ENCODE data around the gene OSTF1. TPM values are rescaled to one million over a fixed set of nuclear protein-coding genes. Genes with fewer than 3 reads are reported as not detected.

Gene OSTF1
- total RNA-seq, 2 donors from 2014 or later = 15.0 to 20.5 TPM

DNA sequence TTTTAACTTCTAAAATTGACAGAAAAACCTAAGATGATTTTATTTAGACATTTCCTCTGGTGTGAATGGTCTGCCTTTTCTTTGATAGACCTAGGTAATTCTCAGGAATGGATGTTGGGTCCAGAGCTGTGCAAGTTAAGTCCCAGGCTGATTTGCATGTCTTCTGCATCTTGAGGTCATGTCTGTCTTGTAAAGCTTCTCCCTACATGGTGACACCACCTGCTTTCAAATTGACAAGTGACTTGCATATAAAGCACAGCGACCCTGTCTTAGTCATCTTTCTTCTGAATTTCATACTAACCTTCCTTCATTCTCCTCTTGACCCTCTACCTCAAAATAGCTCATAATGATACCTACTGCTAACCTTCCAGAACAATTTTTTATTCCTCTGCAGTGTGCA, 29.2 kb downstream of the OSTF1 start:
- no peak for DNase-seq
- Mint-ChIP-seq H3K27me3 (ENCODE audit: insufficient read depth) (no peaks in the 10 kb centered on the region), H3K4me1 (peaks cover 2% of the 10 kb centered on the region), H3K36me3 (ENCODE audit: low read depth) (peaks cover 22% of the 10 kb centered on the region), H3K27ac (no peak overlapping the region), H3K4me3 (no peak overlapping the region), H3K9me3 (no peaks in the 10 kb centered on the region)
- TF ChIP-seq, protein P1, sequence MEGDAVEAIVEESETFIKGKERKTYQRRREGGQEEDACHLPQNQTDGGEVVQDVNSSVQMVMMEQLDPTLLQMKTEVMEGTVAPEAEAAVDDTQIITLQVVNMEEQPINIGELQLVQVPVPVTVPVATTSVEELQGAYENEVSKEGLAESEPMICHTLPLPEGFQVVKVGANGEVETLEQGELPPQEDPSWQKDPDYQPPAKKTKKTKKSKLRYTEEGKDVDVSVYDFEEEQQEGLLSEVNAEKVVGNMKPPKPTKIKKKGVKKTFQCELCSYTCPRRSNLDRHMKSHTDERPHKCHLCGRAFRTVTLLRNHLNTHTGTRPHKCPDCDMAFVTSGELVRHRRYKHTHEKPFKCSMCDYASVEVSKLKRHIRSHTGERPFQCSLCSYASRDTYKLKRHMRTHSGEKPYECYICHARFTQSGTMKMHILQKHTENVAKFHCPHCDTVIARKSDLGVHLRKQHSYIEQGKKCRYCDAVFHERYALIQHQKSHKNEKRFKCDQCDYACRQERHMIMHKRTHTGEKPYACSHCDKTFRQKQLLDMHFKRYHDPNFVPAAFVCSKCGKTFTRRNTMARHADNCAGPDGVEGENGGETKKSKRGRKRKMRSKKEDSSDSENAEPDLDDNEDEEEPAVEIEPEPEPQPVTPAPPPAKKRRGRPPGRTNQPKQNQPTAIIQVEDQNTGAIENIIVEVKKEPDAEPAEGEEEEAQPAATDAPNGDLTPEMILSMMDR (conservative IDR thresholded peaks at IDR 0.05) = no peak
- Histone ChIP-seq H3K27ac (ENCODE audit: low read depth, low read length) (no peak overlapping the region), H3K4me1 (ENCODE audit: control insufficient read depth, insufficient read depth, low read length) (no peaks in the 10 kb centered on the region), H3K4me3 (ENCODE audit: low read length) (no peak overlapping the region), H3K36me3 (ENCODE audit: control insufficient read depth, insufficient read depth, low read length) (peaks cover 6% of the 10 kb centered on the region), H3K27me3 (ENCODE audit: control insufficient read depth, insufficient read depth, low read length, poor library complexity, severe bottlenecking) (no peaks in the 10 kb centered on the region), H3K9me3 (ENCODE audit: control insufficient read depth, low read length) (no peaks in the 10 kb centered on the region), H3K9ac (ENCODE audit: extremely low read depth, low read length, poor library complexity, severe bottlenecking) (no peak overlapping the region)
- WGBS, 2 experiments (ENCODE audit: insufficient coverage in 1 of 2, insufficient read length in 1 of 2) = 83 to 88% methylated on average over 1 of the region's 1 CpG

DNA sequence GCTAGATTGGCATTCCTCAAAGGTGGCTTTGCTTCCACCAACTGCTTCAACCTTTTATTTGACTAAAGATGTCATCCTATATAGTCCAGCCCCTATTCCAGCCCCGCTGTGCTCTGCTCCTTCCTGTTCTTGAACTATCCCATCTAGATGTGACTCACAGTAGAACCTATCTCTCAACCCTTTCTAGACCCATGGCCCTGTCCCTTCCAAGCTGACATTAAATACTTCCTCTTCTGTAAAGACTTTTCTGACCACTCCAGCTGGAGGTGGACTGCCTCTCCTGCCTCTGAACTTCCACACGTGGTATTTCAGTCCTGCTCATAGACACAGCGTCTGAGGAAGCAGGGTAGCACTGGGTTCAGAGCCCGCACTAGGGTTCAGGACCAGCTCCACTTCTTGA, 32.4 kb downstream of the OSTF1 start:
- H3K4me3 ChIP-seq (ENCODE audit: low read length) = no peak overlapping the region
- Mint-ChIP-seq H3K4me3 (no peak overlapping the region), H3K27ac (no peak overlapping the region), H3K4me1 (no peaks in the 10 kb centered on the region), H3K9me3 (no peaks in the 10 kb centered on the region), H3K36me3 (ENCODE audit: low read depth) (peaks cover 22% of the 10 kb centered on the region), H3K27me3 (ENCODE audit: insufficient read depth) (no peaks in the 10 kb centered on the region)
- peaks cover 6% of the 10 kb centered on the region for H3K36me3 ChIP-seq (ENCODE audit: control insufficient read depth, insufficient read depth, low read length)
- WGBS, 2 experiments (ENCODE audit: insufficient coverage in 1 of 2, insufficient read length in 1 of 2) = 86 to 92% methylated on average over 3 to 4 of the region's 4 CpGs
- no peaks in the 10 kb centered on the region for H3K4me1 ChIP-seq (ENCODE audit: control insufficient read depth, insufficient read depth, low read length)
- TF ChIP-seq, protein P1 (conservative IDR thresholded peaks at IDR 0.05) = no peak
- H3K9me3 ChIP-seq (ENCODE audit: control insufficient read depth, low read length) = no peaks in the 10 kb centered on the region
- no peak overlapping the region for H3K27ac ChIP-seq (ENCODE audit: low read depth, low read length)
- no peaks in the 10 kb centered on the region for H3K27me3 ChIP-seq (ENCODE audit: control insufficient read depth, insufficient read depth, low read length, poor library complexity, severe bottlenecking)
- H3K9ac ChIP-seq (ENCODE audit: extremely low read depth, low read length, poor library complexity, severe bottlenecking) = no peak overlapping the region
- no peak for DNase-seq

DNA sequence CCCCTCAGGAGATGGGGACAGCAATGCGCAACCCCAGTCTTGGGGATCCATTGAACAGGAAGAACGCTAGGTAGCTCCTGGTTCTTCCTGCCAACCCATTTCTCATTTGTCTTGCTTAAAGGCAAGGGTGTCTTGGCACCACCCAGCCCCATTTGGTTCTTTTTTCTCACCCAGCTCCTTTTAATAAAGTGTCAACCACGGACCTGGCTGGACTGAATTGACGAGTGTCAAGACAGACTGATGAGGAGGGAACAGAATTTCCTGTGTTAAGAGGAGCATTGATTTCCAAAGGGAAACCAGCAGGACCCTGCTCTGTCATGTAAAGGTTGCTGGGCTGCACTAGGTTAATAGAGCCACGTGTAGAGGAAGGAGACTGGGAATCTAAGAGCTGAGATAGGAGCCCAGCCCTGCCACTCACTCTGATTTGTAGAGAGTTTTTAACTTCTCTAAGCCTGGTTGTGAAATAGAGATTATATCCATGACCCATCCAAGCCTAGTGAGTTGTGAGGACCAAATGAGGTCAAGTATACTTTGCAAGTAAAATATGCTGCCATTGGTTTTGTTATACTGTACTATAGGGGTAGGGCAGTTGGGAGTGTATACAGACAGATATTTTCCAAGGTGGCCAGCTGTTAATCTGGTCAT, 33.7 kb downstream of the OSTF1 start:
- no peak overlapping the region for H3K27ac Mint-ChIP-seq
- no peaks in the 10 kb centered on the region for H3K4me1 ChIP-seq (ENCODE audit: control insufficient read depth, insufficient read depth, low read length)
- H3K9me3 ChIP-seq (ENCODE audit: control insufficient read depth, low read length) = no peaks in the 10 kb centered on the region
- WGBS, 2 experiments (ENCODE audit: insufficient coverage in 1 of 2, insufficient read length in 1 of 2) = 64 to 79% methylated on average over 3 to 5 of the region's 5 CpGs
- no peaks in the 10 kb centered on the region for H3K27me3 ChIP-seq (ENCODE audit: control insufficient read depth, insufficient read depth, low read length, poor library complexity, severe bottlenecking)
- peaks cover 22% of the 10 kb centered on the region for H3K36me3 Mint-ChIP-seq (ENCODE audit: low read depth)
- DNase-seq = peak; percentile 55
- no peak overlapping the region for H3K4me3 Mint-ChIP-seq
- H3K36me3 ChIP-seq (ENCODE audit: control insufficient read depth, insufficient read depth, low read length) = peaks cover 6% of the 10 kb centered on the region
- no peaks in the 10 kb centered on the region for H3K27me3 Mint-ChIP-seq (ENCODE audit: insufficient read depth)
- no peaks in the 10 kb centered on the region for H3K4me1 Mint-ChIP-seq
- no peak overlapping the region for H3K9ac ChIP-seq (ENCODE audit: extremely low read depth, low read length, poor library complexity, severe bottlenecking)
- TF ChIP-seq, protein P1 (conservative IDR thresholded peaks at IDR 0.05) = no peak
- no peak overlapping the region for H3K4me3 ChIP-seq (ENCODE audit: low read length)
- no peak overlapping the region for H3K27ac ChIP-seq (ENCODE audit: low read depth, low read length)
- no peaks in the 10 kb centered on the region for H3K9me3 Mint-ChIP-seq
